ENCODE data around the gene SLC25A41.

DNA sequence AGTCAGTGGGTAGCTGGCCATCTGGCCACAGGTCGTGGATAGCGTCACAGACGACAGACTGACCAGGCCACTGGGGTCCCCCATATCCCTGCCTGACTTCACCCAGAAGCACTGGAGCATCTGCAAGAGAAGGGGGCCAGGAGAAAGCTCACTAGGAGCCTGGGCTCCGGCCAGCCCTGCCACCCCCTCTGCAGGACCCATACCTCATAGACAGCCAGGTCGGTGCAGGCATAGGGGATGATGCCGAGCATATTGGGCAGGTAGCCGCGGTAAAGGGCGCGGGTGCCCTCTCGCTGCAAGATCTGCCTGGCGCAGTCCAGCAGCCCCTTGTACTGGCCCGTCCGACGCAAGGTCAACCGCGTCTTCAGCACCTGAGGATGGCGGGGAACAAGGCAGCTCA, 6.4 kb downstream of the SLC25A41 start:
- TF ChIP-seq, protein P1, sequence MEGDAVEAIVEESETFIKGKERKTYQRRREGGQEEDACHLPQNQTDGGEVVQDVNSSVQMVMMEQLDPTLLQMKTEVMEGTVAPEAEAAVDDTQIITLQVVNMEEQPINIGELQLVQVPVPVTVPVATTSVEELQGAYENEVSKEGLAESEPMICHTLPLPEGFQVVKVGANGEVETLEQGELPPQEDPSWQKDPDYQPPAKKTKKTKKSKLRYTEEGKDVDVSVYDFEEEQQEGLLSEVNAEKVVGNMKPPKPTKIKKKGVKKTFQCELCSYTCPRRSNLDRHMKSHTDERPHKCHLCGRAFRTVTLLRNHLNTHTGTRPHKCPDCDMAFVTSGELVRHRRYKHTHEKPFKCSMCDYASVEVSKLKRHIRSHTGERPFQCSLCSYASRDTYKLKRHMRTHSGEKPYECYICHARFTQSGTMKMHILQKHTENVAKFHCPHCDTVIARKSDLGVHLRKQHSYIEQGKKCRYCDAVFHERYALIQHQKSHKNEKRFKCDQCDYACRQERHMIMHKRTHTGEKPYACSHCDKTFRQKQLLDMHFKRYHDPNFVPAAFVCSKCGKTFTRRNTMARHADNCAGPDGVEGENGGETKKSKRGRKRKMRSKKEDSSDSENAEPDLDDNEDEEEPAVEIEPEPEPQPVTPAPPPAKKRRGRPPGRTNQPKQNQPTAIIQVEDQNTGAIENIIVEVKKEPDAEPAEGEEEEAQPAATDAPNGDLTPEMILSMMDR (optimal IDR thresholded peaks at IDR 0.05 in 1 of 3, IDR thresholded peaks at IDR 0.05 in 1 of 3, conservative IDR thresholded peaks at IDR 0.05 in 1 of 3; ENCODE audit: extremely low read depth in 1 of 3, insufficient read depth in 2 of 3, low read length in 3 of 3), result no peak
- no peak for TF ChIP-seq EZH2 (IDR thresholded peaks at IDR 0.05; ENCODE audit: low read length)
